ENCODE results near the gene NME1.

DNA sequence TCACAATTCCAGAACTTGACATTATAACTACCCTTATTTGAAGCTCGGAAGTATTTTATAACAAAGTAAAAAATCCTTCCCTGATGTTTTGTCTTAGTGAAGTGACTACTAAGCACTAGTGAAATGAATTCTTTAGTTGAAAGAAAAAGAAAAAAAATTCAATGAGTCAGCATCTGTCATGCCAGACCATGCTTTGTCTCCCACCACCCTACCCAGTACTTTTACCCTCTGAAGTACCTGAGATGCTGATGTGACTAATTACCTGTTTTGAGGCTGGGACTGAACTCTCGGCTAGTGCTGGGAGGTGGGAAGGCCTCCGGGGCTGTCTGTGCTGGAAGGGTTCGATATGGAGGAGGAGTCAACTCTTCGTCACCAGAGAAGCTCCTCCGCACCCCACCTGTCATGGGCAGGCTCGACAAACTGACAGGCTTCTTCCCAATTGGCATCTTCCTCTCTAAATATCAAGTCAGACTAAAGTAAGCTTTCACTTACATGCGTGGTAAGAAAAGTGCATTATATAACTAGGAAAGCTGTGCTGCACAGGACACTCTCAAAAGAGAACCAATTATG, 32.5 kb downstream of the NME1 start:
- TF ChIP-seq, protein P1, sequence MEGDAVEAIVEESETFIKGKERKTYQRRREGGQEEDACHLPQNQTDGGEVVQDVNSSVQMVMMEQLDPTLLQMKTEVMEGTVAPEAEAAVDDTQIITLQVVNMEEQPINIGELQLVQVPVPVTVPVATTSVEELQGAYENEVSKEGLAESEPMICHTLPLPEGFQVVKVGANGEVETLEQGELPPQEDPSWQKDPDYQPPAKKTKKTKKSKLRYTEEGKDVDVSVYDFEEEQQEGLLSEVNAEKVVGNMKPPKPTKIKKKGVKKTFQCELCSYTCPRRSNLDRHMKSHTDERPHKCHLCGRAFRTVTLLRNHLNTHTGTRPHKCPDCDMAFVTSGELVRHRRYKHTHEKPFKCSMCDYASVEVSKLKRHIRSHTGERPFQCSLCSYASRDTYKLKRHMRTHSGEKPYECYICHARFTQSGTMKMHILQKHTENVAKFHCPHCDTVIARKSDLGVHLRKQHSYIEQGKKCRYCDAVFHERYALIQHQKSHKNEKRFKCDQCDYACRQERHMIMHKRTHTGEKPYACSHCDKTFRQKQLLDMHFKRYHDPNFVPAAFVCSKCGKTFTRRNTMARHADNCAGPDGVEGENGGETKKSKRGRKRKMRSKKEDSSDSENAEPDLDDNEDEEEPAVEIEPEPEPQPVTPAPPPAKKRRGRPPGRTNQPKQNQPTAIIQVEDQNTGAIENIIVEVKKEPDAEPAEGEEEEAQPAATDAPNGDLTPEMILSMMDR (IDR thresholded peaks at IDR 0.05) = no peak
- no peak for TF ChIP-seq TCF7L2 (IDR thresholded peaks at IDR 0.05; ENCODE audit: low read depth, low read length)
- TF ChIP-seq, protein P2, sequence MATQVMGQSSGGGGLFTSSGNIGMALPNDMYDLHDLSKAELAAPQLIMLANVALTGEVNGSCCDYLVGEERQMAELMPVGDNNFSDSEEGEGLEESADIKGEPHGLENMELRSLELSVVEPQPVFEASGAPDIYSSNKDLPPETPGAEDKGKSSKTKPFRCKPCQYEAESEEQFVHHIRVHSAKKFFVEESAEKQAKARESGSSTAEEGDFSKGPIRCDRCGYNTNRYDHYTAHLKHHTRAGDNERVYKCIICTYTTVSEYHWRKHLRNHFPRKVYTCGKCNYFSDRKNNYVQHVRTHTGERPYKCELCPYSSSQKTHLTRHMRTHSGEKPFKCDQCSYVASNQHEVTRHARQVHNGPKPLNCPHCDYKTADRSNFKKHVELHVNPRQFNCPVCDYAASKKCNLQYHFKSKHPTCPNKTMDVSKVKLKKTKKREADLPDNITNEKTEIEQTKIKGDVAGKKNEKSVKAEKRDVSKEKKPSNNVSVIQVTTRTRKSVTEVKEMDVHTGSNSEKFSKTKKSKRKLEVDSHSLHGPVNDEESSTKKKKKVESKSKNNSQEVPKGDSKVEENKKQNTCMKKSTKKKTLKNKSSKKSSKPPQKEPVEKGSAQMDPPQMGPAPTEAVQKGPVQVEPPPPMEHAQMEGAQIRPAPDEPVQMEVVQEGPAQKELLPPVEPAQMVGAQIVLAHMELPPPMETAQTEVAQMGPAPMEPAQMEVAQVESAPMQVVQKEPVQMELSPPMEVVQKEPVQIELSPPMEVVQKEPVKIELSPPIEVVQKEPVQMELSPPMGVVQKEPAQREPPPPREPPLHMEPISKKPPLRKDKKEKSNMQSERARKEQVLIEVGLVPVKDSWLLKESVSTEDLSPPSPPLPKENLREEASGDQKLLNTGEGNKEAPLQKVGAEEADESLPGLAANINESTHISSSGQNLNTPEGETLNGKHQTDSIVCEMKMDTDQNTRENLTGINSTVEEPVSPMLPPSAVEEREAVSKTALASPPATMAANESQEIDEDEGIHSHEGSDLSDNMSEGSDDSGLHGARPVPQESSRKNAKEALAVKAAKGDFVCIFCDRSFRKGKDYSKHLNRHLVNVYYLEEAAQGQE (IDR thresholded peaks at IDR 0.05; ENCODE audit: insufficient read depth in 1 of 2, low read depth in 2 of 2, low read length in 1 of 2) = no peak

All from Panc1 (cell line).